DND-41 (cell line): ENCODE data around the gene CCK.

ENCODE experiments used
- ATAC-seq: fragments of 200-7000 bp; cut with Tn5 transposase; 3 replicates; pipeline ENCODE4 v1.9.1; 2021; ENCODE audit warnings: low read depth; ENCODE audit not compliant: insufficient read depth
- DNase-seq: peaks from one replicate; pipeline ENCODE4 v3.0.0-alpha.2; 2020
- H2AFZ ChIP-seq: 2 replicates; pipeline ENCODE4 v1.6.0; 2012; ENCODE audit warnings: low read depth, low read length
- H3K27ac ChIP-seq: 2 replicates; pipeline ENCODE4 v1.5.1; 2012; ENCODE audit warnings: low read length, inconsistent platforms
- H3K27me3 ChIP-seq: fragments of 200-600 bp; sonication (generic); 2 replicates; pipeline ENCODE4 v1.6.0; 2012; ENCODE audit warnings: low read length, mild to moderate bottlenecking, inconsistent platforms; ENCODE audit not compliant: insufficient read depth, poor library complexity
- H3K36me3 ChIP-seq: 2 replicates; pipeline ENCODE4 v1.5.1; 2012; ENCODE audit warnings: low read length, inconsistent platforms; ENCODE audit not compliant: insufficient read depth
- H3K4me1 ChIP-seq: 2 replicates; pipeline ENCODE4 v1.5.1; 2012; ENCODE audit warnings: mild to moderate bottlenecking, low read length; ENCODE audit not compliant: insufficient read depth
- H3K4me2 ChIP-seq: 2 replicates; pipeline ENCODE4 v1.6.0; 2012; ENCODE audit warnings: mild to moderate bottlenecking, moderate library complexity, low read length, inconsistent platforms; ENCODE audit not compliant: insufficient read depth
- H3K4me3 ChIP-seq, 2 experiments: fragments of 200-600 bp in 1 of 2; shearing (Covaris generic) in 1 of 2; 2 replicates each; pipeline ENCODE4 v1.5.1; 2012 to 2016; ENCODE audit warnings: inconsistent platforms in 2 of 2, low read length in 2 of 2, mild to moderate bottlenecking in 2 of 2, low read depth in 1 of 2, moderate library complexity in 1 of 2
- H3K79me2 ChIP-seq: 2 replicates; pipeline ENCODE4 v1.6.0; 2012; ENCODE audit warnings: low read length, inconsistent platforms; ENCODE audit not compliant: insufficient read depth
- H3K9ac ChIP-seq: 2 replicates; pipeline ENCODE4 v1.6.0; 2012; ENCODE audit warnings: low read depth, mild to moderate bottlenecking, inconsistent platforms, low read length, moderate library complexity
- H3K9me3 ChIP-seq: 2 replicates; pipeline ENCODE4 v1.5.1; 2012; ENCODE audit warnings: low read length, moderate library complexity, mild to moderate bottlenecking, inconsistent platforms; ENCODE audit not compliant: insufficient read depth, severe bottlenecking
- H4K20me1 ChIP-seq: 2 replicates; pipeline ENCODE4 v1.6.0; 2012; ENCODE audit warnings: low read length; ENCODE audit not compliant: insufficient read depth
- EZH2 ChIP-seq: IDR thresholded peaks from 3 replicates; pipeline ENCODE4 v1.6.1; 2012; ENCODE audit warnings: borderline replicate concordance, low read depth, mild to moderate bottlenecking, moderate library complexity, low read length, inconsistent platforms; ENCODE audit not compliant: severe bottlenecking
- TF ChIP-seq, protein P1 (sequence below): IDR thresholded peaks from 2 replicates; pipeline ENCODE4 v1.5.1; 2012; ENCODE audit warnings: borderline replicate concordance, low read length, moderate library complexity, mild to moderate bottlenecking; ENCODE audit not compliant: poor library complexity, severe bottlenecking; ENCODE audit errors: extremely low read depth

Gene CCK

DNA sequence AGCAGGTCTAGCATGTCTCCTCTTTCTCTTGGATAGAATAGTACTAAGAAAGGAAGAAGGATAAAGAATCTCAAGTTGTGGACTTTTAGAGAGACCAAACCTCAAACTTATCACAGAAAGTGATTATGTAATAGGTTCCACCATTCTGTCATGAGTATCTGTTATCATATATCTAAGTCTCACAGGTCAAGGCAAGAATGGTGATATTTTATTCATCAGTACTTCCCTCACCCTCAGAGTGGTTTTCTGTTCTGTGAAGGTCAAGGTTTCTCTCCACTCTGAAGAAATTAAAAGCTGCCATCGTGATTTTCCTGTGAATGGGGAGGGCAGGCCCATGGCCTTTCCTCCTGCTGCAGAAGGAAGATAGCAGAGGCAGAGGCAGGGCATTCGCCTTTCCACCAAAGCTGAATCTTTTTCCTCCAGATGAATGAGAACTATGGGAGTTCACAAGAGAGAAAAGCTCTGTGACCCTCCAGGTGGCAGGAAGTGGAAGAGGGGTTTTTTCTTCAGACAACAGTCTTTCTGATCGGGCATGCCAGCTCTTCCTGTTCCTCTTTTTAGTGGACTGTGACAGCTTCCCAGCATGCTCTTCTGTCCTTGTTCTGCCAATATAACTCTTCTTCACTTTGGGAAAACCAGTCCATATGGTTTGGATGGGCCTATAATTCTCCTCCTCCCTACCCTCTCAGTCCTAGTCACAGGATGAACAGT, 37.1 kb upstream of the CCK start:
- Histone ChIP-seq H3K79me2 (no peaks in the 10 kb centered on the region), H3K27me3 (no peaks in the 10 kb centered on the region), H3K27ac (no peak overlapping the region), H3K9me3 (no peaks in the 10 kb centered on the region), H4K20me1 (no peaks in the 10 kb centered on the region), H3K9ac (no peak overlapping the region), H3K4me1 (peaks cover 5% of the 10 kb centered on the region; the same call in 1 of the 2 replicates), H3K4me2 (no peak overlapping the region), H3K4me3 (no peak overlapping the region), H2AFZ (no peak overlapping the region), H3K36me3 (no peaks in the 10 kb centered on the region)
- peak; percentile 64; the same call in 2 of the 3 replicates for ATAC-seq
- peak; percentile 9 for DNase-seq
- TF ChIP-seq, protein P1, sequence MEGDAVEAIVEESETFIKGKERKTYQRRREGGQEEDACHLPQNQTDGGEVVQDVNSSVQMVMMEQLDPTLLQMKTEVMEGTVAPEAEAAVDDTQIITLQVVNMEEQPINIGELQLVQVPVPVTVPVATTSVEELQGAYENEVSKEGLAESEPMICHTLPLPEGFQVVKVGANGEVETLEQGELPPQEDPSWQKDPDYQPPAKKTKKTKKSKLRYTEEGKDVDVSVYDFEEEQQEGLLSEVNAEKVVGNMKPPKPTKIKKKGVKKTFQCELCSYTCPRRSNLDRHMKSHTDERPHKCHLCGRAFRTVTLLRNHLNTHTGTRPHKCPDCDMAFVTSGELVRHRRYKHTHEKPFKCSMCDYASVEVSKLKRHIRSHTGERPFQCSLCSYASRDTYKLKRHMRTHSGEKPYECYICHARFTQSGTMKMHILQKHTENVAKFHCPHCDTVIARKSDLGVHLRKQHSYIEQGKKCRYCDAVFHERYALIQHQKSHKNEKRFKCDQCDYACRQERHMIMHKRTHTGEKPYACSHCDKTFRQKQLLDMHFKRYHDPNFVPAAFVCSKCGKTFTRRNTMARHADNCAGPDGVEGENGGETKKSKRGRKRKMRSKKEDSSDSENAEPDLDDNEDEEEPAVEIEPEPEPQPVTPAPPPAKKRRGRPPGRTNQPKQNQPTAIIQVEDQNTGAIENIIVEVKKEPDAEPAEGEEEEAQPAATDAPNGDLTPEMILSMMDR = no peak
- TF ChIP-seq EZH2 = no peak

DNA sequence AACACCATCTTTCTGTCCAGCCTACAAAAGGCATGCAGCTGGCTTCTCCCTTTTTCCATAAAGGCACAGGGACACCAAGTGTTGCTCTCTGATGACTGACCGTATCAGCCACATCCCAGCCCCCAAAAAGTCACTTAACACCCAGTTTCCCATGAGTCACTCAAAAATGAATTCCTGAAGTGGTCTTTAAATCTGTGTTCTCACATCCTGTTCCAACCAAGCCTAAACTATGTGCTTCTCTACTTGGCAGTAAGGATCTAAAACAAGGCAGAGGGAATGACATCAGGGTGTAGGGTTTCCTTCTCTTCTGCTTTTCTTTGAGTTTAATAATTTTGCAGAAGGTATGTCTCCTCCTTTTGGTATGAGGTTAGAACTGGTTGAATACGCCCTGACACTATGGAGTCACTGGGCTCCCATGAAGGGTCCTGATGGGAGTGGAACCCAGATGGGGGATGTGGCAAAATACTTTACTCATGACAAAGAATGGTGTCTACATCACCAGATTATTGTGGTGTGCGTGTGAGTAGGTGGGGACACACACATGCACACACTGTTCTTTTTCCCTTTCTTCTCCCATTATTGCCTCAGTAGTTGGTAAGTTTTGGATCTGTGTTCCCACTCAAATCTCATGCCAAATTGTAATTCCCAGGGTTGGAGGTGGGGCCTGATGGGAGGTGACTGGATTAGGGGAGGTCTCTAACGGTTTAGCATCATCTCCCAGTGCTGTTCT, 35.6 kb upstream of the CCK start:
- no peak overlapping the region for H3K9ac ChIP-seq
- no peaks in the 10 kb centered on the region for H3K36me3 ChIP-seq
- TF ChIP-seq, protein P1 = no peak
- TF ChIP-seq EZH2 = no peak
- H3K27me3 ChIP-seq = no peaks in the 10 kb centered on the region
- no peaks in the 10 kb centered on the region for H3K9me3 ChIP-seq
- H3K79me2 ChIP-seq = no peaks in the 10 kb centered on the region
- H3K4me1 ChIP-seq = peaks cover 5% of the 10 kb centered on the region; the same call in 1 of the 2 replicates
- H4K20me1 ChIP-seq = no peaks in the 10 kb centered on the region
- DNase-seq (no peak), ATAC-seq (no peak)
- no peak overlapping the region for H3K4me2 ChIP-seq
- H3K4me3 ChIP-seq = no peak overlapping the region
- no peak overlapping the region for H3K27ac ChIP-seq
- H2AFZ ChIP-seq = no peak overlapping the region

DNA sequence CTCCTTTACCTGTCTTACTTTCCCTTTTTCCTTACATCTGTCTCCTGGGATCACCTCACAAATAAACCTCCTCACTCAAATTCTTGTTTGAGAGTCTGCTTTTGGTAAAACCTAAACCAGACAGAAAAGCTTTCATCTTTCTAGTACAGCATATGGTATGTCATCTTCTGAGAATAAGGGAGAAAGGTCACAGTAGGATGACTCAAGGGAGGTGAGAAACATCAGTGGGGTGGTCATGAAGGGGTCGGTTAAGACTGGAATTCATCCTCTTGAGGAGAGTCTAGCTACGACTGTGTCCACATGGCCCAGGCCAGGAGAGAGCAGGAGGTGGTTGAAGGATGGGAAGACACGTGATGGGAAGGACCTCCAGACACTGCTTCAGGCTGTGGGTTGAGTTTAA, 34.8 kb upstream of the CCK start:
- Histone ChIP-seq H2AFZ (no peak overlapping the region), H3K9me3 (no peaks in the 10 kb centered on the region), H3K79me2 (no peaks in the 10 kb centered on the region), H3K9ac (no peak overlapping the region), H3K27me3 (no peaks in the 10 kb centered on the region), H3K36me3 (no peaks in the 10 kb centered on the region), H4K20me1 (no peaks in the 10 kb centered on the region), H3K4me3 (no peak overlapping the region), H3K4me2 (no peak overlapping the region), H3K4me1 (peaks cover 5% of the 10 kb centered on the region; the same call in 1 of the 2 replicates), H3K27ac (no peak overlapping the region)
- DNase-seq (no peak), ATAC-seq (no peak)
- TF ChIP-seq, protein P1 = no peak
- no peak for TF ChIP-seq EZH2
